Esophagus squamous epithelium (tissue), 5 donors: ENCODE measurements around the gene CCDC121. TPM values are rescaled to one million over a fixed set of nuclear protein-coding genes. Genes with fewer than 3 reads are reported as not detected.
A peak's percentile ranks its signal among the peaks of the same experiment; 100 is the strongest.

Experiments used
- DNase-seq: peaks from one replicate; lab custom pipeline; 2025; lab: John Stamatoyannopoulos, UW
- H3K27ac ChIP-seq, 4 donors: fragments of 200-600 bp; sonication (generic); one replicate each; pipeline ENCODE4 v1.5.1; 2016 to 2019; ENCODE audit warnings: mild to moderate bottlenecking in 1 of 4
- H3K27me3 ChIP-seq, 4 donors: fragments of 200-600 bp; sonication (generic); 1 replicate in 3 of 4; 2 replicates in 1 of 4; pipeline versions ENCODE4 v1.5.1 to v1.6.0; 2017 to 2021; ENCODE audit warnings: antibody characterized with exemption in 1 of 4
- H3K36me3 ChIP-seq, 3 donors: fragments of 200-600 bp; sonication (generic); one replicate each; pipeline ENCODE4 v1.5.1; 2016 to 2019
- H3K4me1 ChIP-seq, 3 donors: fragments of 200-600 bp; sonication (generic); one replicate each; pipeline ENCODE4 v1.5.1; 2017 to 2019
- H3K4me3 ChIP-seq, 4 donors: fragments of 200-600 bp; sonication (generic); 1 replicate in 3 of 4; 2 replicates in 1 of 4; pipeline ENCODE4 v1.5.1; 2016 to 2019; ENCODE audit warnings: mild to moderate bottlenecking in 2 of 4, moderate library complexity in 1 of 4
- H3K9me3 ChIP-seq, 3 donors: fragments of 200-600 bp; sonication (generic); one replicate each; pipeline ENCODE4 v1.5.1; 2016 to 2019
- POLR2A ChIP-seq, 4 donors: fragments of 450-650 bp; IDR thresholded peaks; one replicate each; pipeline ENCODE4 v1.6.1; 2017; ENCODE audit warnings: antibody characterized with exemption in 4 of 4, mild to moderate bottlenecking in 4 of 4, moderate library complexity in 3 of 4
- WGBS, 2 donors: methylation state at CpG; one replicate each; pipeline ENCODE4 v1.1.5; 2018; 5-methylcytosine and 5-hydroxymethylcytosine counted together
- intact Hi-C: fragments of 100-400 bp; cut with DNase I; formaldehyde crosslinking; loops from one replicate; pipeline ENCODE4 v1.15.0; 2022
- total RNA-seq, 4 donors: library from RNA; depleted of rRNA; stranded (reverse); fragments of >200 nt; gene quantifications; one replicate each; pipeline ENCODE4 v1.1.0, GENCODE V29; 2016
- TF ChIP-seq, protein P1 (sequence below), 6 experiments: fragments of 450-650 bp in 4 of 6; fragments of 200-600 bp in 2 of 6; sonication (generic) in 2 of 6; IDR thresholded peaks; one replicate each; pipeline ENCODE4 v1.5.1; 2016 to 2019; ENCODE audit warnings: antibody characterized with exemption in 6 of 6, mild to moderate bottlenecking in 4 of 6, moderate library complexity in 4 of 6
- donor health status: DM: yes; HTN: yes; CAD: no.

Gene CCDC121
- total RNA-seq, 4 donors from 2014 or later, result 0.44 to 3.1 (median 1.4) TPM

GRCh38 chr2:27664622-27665363 lies 36.0 kb upstream of the CCDC121 start:
- Histone ChIP-seq H3K4me3 (peak overlapping the region; percentile 75 to 90 (median 84)), H3K9me3 (no peaks in the 10 kb centered on the region), H3K36me3 (peaks cover 6 to 60% (median 31%) of the 10 kb centered on the region in 3 donors), H3K27me3 (no peaks in the 10 kb centered on the region), H3K4me1 (peaks cover 13 to 52% (median 25%) of the 10 kb centered on the region in 3 donors), H3K27ac (no peak overlapping the region)
- intact Hi-C loops, result no loop called here
- WGBS, 2 donors, result 77 to 81% methylated on average over 10 to 14 of the region's 16 CpGs
- no peak for DNase-seq
- TF ChIP-seq POLR2A (IDR thresholded peaks at IDR 0.05), result no peak
- TF ChIP-seq, protein P1, sequence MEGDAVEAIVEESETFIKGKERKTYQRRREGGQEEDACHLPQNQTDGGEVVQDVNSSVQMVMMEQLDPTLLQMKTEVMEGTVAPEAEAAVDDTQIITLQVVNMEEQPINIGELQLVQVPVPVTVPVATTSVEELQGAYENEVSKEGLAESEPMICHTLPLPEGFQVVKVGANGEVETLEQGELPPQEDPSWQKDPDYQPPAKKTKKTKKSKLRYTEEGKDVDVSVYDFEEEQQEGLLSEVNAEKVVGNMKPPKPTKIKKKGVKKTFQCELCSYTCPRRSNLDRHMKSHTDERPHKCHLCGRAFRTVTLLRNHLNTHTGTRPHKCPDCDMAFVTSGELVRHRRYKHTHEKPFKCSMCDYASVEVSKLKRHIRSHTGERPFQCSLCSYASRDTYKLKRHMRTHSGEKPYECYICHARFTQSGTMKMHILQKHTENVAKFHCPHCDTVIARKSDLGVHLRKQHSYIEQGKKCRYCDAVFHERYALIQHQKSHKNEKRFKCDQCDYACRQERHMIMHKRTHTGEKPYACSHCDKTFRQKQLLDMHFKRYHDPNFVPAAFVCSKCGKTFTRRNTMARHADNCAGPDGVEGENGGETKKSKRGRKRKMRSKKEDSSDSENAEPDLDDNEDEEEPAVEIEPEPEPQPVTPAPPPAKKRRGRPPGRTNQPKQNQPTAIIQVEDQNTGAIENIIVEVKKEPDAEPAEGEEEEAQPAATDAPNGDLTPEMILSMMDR (IDR thresholded peaks at IDR 0.05), result no peak

GRCh38 chr2:27664154-27664574 lies 35.4 kb upstream of the CCDC121 start:
- Histone ChIP-seq H3K4me3 (peak overlapping the region; percentile 75 to 90 (median 84)), H3K4me1 (peaks cover 13 to 59% (median 27%) of the 10 kb centered on the region in 3 donors), H3K27ac (peak overlapping the region; percentile 92 to 97 (median 94)), H3K27me3 (no peaks in the 10 kb centered on the region), H3K9me3 (no peaks in the 10 kb centered on the region), H3K36me3 (peaks cover 5 to 60% (median 29%) of the 10 kb centered on the region in 3 donors)
- TF ChIP-seq, protein P1 (IDR thresholded peaks at IDR 0.05), result no peak
- no peak for TF ChIP-seq POLR2A (IDR thresholded peaks at IDR 0.05)
- DNase-seq, result no peak
- WGBS, 2 donors, result 0 to 8% methylated on average over 6 to 13 of the region's 28 CpGs
- intact Hi-C loops, result no loop called here

GRCh38 chr2:27663285-27664153 lies 34.7 kb upstream of the CCDC121 start, which contains the start of the genes SLC4A1AP and SUPT7L:
SLC4A1AP (plus strand) TSS chr2:27663889; CDS start chr2:27663915, 26 bp downstream.
SUPT7L (minus strand) TSS chr2:27663614; CDS start chr2:27662192, 1,422 bp downstream.
- peak in 2 of 4 donors; percentile 24 to 25 for TF ChIP-seq POLR2A (IDR thresholded peaks at IDR 0.05)
- TF ChIP-seq, protein P1 (IDR thresholded peaks at IDR 0.05), result peak in 2 of 6 experiments; percentile 2 to 9
- Histone ChIP-seq H3K4me3 (peak within 1 kb of the TSS; percentile 75 to 90 (median 84)), H3K9me3 (no peaks in the 10 kb centered on the region), H3K27ac (peak within 1 kb of the TSS; percentile 92 to 97 (median 94)), H3K27me3 (no peaks in the 10 kb centered on the region), H3K4me1 (peaks cover 13 to 61% (median 28%) of the 10 kb centered on the region in 3 donors), H3K36me3 (peaks cover 5 to 60% (median 23%) of the 10 kb centered on the region in 3 donors)
- intact Hi-C loops, result no loop called here
- WGBS, 2 donors, result 0 to 1% methylated on average over 10 to 40 of the region's 56 CpGs
- peak; percentile 25 for DNase-seq

DNA sequence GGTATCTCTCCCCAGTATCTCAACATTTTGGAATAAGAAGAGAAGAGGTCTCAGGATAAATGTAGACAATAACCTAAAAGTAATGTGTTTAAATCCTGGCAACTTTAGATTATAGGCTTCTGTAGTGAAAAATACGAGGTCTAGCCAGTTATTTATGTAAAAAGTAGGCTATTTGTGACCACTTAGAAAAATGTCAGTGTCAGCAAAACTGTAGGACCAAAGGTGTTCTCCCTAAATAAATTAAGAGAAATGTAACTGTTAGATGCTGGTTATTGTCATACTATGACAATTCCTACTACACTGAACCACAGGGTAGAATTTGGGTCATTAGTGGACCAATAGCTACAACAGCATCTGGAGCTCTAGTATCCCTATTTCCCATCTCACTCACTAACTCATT lies 32.6 kb upstream of the CCDC121 start:
- H3K27ac ChIP-seq, result no peak overlapping the region
- WGBS, 2 donors, result 75 to 83% methylated on average over 1 of the region's 1 CpG
- no peak overlapping the region for H3K4me3 ChIP-seq
- TF ChIP-seq POLR2A (IDR thresholded peaks at IDR 0.05), result no peak
- TF ChIP-seq, protein P1 (IDR thresholded peaks at IDR 0.05), result no peak
- H3K27me3 ChIP-seq, result no peaks in the 10 kb centered on the region
- H3K9me3 ChIP-seq, result no peaks in the 10 kb centered on the region
- H3K4me1 ChIP-seq, result peaks cover 13 to 48% (median 28%) of the 10 kb centered on the region in 3 donors
- no peak for DNase-seq
- H3K36me3 ChIP-seq, result peaks cover 5 to 60% (median 25%) of the 10 kb centered on the region in 3 donors
- intact Hi-C loops, result no loop called here
